GM10248 (cell line): ENCODE data around the gene EAPP.
"Not testable (repeated sequence)": the region's sequence is repeated elsewhere in the genome, so short reads cannot be mapped to it uniquely, and the experiment has no call there.

Source experiments
- CTCF ChIA-PET: fragments of 300-600 bp; sonication (Branson Sonifier 250); formaldehyde crosslinking; extraction: SDS; loops from one replicate; lab custom pipeline; 2021; ENCODE audit warnings: antibody characterized with exemption; lab: Yijun Ruan, JAX
- POLR2A ChIA-PET: fragments of 350-650 bp; sonication (Branson Sonifier 250); formaldehyde crosslinking; extraction: SDS; loops from one replicate; lab custom pipeline; 2020; ENCODE audit warnings: antibody characterized with exemption; lab: Yijun Ruan, JAX
- DNase-seq: peaks from one replicate; pipeline ENCODE4 v3.0.0; 2012; ENCODE audit errors: extremely low spot score
- CTCF ChIP-seq: IDR thresholded peaks from 2 replicates; pipeline ENCODE4 v1.5.1; 2012; ENCODE audit warnings: mild to moderate bottlenecking, low read depth; ENCODE audit errors: extremely low read depth, missing control alignments, control extremely low read depth

The EAPP gene

DNA sequence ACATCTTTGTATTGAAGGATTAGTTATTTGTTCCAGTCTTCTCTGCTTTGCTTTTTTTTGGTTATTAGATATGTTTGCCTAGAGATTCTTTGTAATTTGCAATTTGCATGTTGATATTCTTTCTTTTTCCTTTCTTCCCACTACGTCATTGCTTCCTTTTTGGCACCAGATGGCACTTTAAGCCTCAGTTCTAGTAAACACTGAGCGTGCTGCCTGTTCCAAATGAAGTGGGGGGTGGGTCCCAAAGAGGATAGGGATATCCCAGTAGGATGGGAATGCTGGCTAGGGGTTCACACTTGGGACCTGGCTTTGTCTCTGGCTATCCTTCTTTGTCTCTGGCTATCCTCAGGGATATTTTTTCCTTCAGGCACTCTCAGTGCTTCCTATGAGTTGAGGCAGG is 17.0 kb downstream of the EAPP start:
- POLR2A ChIA-PET, result interaction anchor here (0.6 kb wide), 1 partner anchor 32 kb away, joined by 4 read pairs; no protein-coding TSS in a partner anchor
- no peak for DNase-seq
- no peak for TF ChIP-seq CTCF
- CTCF ChIA-PET, result interaction anchor here (0.9 to 1.8 kb wide), 3 partner anchors 8 to 15 kb away, joined by 3 read pairs; no protein-coding TSS in a partner anchor

DNA sequence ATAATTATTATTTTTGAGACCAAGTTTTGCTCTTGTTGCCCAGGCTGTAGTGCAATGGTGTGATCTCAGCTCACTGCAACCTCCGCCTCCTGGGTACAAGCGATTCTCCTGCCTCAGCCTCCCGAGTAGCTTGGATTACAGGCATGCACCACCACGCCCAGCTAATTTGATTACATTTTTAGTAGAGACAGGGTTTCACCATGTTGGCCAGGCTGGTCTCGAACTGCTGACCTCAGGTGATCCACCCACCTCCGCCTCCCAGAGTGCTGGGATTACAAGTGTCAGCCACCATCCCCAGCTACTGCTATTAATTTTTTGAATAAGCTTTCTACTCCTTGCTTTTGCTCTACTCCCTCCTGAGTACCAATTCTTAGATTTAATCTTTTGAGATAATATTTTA is 18.4 kb downstream of the EAPP start:
- ChIA-PET POLR2A (interaction anchor here (0.8 kb wide), 1 partner anchor 303 kb away, joined by 7 read pairs; no protein-coding TSS in a partner anchor), CTCF (interaction anchor here (0.8 to 1.4 kb wide), 3 partner anchors 10 to 19 kb away, joined by 3 to 4 read pairs (median 3); no protein-coding TSS in a partner anchor)
- not testable (repeated sequence) for DNase-seq

DNA sequence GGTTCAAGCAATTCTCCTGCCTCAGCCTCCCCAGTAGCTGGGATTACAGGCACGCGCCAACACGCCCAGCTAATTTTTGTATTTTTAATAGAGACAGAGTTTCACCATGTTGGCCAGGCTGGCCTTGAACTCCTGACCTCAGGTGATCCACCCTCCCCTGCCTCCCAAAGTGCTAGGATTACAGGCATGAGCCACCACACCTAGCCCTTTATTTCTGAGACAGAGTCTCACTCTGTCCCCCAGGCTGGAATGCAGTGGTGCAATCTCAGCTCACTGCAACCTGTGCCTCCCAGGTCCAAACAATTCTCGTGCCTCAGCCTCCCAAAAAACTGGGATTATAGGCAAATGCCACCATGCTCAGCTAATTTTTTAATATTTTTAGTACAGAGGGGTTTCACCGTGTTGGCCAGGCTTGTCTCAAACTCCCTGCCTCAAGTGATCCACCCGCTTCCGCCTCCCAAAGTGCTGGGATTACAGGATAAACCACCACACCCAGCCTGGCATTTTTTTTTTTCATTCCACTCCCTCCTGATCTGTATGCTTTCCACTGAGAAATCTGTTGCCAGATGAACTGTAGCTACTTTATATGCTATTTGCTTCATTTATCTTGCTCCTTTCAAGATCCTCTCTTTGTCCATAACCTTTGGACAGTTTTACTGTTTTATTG is 19.1 kb downstream of the EAPP start:
- not testable (repeated sequence) for DNase-seq
- ChIA-PET POLR2A (interaction anchor here (0.8 kb wide), 1 partner anchor 304 kb away, joined by 7 read pairs; no protein-coding TSS in a partner anchor), CTCF (interaction anchor here (0.8 to 1.4 kb wide), 3 partner anchors 9 to 18 kb away, joined by 3 to 4 read pairs (median 3); no protein-coding TSS in a partner anchor)

- ChIA-PET CTCF (no interaction called here), POLR2A (no interaction called here)
- TF ChIP-seq CTCF, result no peak
- no peak for DNase-seq
Observed at GRCh38 chr14:34507884-34508283, 31.6 kb downstream of the EAPP start.

GRCh38 chr14:34507459-34507858 is 32.0 kb downstream of the EAPP start:
- POLR2A ChIA-PET, result no interaction called here
- DNase-seq, result no peak
- no peak for TF ChIP-seq CTCF
- CTCF ChIA-PET, result no interaction called here

DNA sequence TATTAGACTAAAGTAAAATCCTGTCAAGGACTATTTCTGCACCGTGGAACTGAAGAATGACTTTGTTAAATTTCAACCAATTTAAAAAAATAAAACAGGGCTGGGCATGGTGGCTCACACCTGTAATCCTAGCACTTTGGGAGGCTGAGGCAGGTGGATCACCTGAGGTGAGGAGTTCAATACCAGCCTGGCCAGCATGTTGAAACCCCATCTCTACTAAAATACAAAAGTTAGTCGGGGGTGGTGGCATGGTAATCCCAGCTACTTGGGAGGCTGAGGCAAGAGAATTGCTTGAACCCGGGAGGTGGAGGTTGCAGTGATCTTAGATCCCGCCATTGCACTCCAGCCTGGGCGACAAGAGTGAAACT is 34.4 kb downstream of the EAPP start:
- CTCF ChIA-PET, result interaction anchor here (1.4 kb wide), 1 partner anchor 173 kb away, joined by 3 read pairs; no protein-coding TSS in a partner anchor
- POLR2A ChIA-PET, DNase-seq: not testable (repeated sequence)

GRCh38 chr14:34504027-34504426 is 35.5 kb downstream of the EAPP start:
- CTCF ChIA-PET, result interaction anchor here (1.4 kb wide), 1 partner anchor 172 kb away, joined by 3 read pairs; no protein-coding TSS in a partner anchor
- DNase-seq, POLR2A ChIA-PET: not testable (repeated sequence)

DNA sequence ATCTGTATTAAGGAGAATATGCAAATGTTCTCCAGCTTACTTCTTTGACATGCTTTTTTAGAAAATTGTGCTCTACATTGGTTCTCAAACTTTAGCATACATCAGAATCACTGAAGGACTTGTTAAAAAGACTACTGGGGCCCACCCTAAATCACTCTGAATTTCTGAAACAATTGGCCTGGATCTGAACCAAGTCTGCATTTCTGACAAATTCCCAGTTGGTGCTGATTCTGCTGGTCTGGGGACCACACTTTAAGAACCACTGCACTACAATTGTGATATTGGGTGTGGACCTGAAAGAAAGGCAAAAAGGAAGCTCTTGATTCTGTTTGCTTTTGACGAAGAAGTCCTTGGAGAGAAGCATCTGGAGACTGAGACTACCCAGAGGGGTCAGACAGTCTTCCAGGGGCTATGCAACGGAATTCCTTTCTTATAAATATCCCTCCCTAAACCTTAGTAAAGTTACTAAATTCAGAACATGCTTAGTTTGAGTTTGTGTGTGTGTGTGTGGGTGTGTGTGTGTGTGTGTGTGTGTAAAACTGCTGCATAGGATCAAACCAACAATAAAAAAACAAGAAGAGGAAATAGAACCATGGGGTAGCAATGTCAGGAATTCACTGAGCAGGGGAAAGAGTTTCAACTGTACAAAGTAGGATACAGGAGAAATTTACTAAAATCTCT is 36.8 kb downstream of the EAPP start:
- ChIA-PET CTCF (interaction anchor here (1.0 to 2.0 kb wide), 3 partner anchors 9 to 171 kb away, joined by 3 to 5 read pairs (median 3); no protein-coding TSS in a partner anchor), POLR2A (no interaction called here)
- TF ChIP-seq CTCF, result no peak
- no peak for DNase-seq
